Esophagus squamous epithelium (tissue), 4 donors: ENCODE measurements around the gene VKORC1.

Experiments
- CTCF ChIP-seq, 6 experiments: fragments of 450-650 bp in 4 of 6; fragments of 200-600 bp in 2 of 6; sonication (generic) in 2 of 6; IDR thresholded peaks; one replicate each; pipeline ENCODE4 v1.5.1; 2016 to 2019; ENCODE audit warnings: antibody characterized with exemption in 6 of 6, mild to moderate bottlenecking in 4 of 6, moderate library complexity in 4 of 6
- POLR2A ChIP-seq, 4 donors: fragments of 450-650 bp; IDR thresholded peaks; one replicate each; pipeline ENCODE4 v1.6.1; 2017; ENCODE audit warnings: antibody characterized with exemption in 4 of 4, mild to moderate bottlenecking in 4 of 4, moderate library complexity in 3 of 4

- TF ChIP-seq CTCF (IDR thresholded peaks at IDR 0.05) (no peak), POLR2A (IDR thresholded peaks at IDR 0.05) (no peak)
Measured at GRCh38 chr16:31081428-31082351, 12.9 kb downstream of the VKORC1 start.
